Epithelial cell of prostate (primary cell): ENCODE data around the gene ARHGEF4.
"Not testable (repeated sequence)": the region's sequence is repeated elsewhere in the genome, so short reads cannot be mapped to it uniquely, and the experiment has no call there.

ENCODE experiments used
- DNase-seq: peaks from one replicate; pipeline ENCODE4 v3.0.0-alpha.2; 2011; ENCODE audit warnings: low read depth, low spot score
- H3K27ac ChIP-seq: fragments of 450-650 bp; 2 replicates; pipeline ENCODE4 v1.5.1; 2017; ENCODE audit warnings: mild to moderate bottlenecking

The ARHGEF4 gene

GRCh38 chr2:131058920-131059319 is 222.2 kb downstream of the ARHGEF4 start:
- H3K27ac ChIP-seq, result no peak overlapping the region
- DNase-seq, result no peak

DNA sequence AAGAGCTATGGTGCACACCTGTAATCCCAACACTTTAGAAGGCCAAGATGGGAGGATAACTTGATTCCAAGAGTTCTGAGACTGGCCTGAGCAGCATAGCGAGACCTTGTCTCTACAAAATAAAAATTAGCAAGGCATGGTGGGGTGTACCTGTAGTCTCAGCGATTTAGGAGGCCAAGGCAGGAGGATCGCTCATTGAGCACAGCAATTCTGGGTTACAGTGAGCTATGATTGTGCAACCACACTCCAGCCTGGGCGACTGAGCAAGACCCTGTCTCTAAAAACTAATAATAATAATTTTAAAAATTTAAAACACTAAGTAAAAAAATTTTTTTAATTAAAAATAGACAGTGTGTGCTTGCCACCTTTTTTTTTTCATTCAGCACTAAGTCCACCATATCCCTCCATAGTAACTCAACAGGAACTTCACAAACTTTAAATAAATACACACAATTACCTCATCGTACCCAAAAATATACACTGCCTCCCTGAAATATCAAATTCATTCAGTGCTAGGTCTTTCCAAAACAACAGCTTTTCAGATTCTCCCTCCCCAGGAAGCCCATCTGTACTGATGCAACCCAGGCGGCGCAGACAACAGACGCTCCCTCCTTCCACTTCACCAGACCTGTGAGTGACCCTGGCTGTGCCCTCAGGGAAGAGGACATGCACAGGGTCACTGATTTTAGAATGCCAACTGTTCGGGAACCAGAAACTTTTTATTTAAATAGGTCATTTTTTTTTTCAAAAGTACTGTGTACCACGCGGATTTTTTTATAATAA is 227.0 kb downstream of the ARHGEF4 start:
- H3K27ac ChIP-seq, result no peak overlapping the region
- DNase-seq, result no peak

GRCh38 chr2:131064589-131065512 is 228.1 kb downstream of the ARHGEF4 start:
- H3K27ac ChIP-seq, result no peak overlapping the region
- no peak for DNase-seq

GRCh38 chr2:131067465-131068125 is 230.9 kb downstream of the ARHGEF4 start:
- DNase-seq, result no peak
- H3K27ac ChIP-seq, result no peak overlapping the region

DNA sequence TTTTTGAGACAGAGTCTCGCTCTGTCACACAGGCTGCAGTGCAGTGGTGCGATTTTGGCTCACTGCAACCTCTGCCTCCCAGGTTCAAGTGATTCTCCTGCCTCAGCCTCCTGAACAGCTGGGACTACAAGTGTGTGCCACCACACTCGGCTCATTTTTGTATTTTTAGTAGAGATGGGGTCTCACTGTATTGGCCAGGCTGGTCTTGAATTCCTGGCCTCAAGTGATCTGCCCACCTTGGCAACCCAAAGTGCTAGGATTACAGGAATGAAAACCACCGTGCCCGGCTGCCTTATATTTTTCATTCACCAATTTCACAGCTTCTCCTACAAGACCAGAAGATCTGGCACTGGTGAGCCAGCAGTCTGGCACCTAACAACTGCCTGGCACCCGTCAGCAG is 231.5 kb downstream of the ARHGEF4 start:
- not testable (repeated sequence) for DNase-seq, H3K27ac ChIP-seq

DNA sequence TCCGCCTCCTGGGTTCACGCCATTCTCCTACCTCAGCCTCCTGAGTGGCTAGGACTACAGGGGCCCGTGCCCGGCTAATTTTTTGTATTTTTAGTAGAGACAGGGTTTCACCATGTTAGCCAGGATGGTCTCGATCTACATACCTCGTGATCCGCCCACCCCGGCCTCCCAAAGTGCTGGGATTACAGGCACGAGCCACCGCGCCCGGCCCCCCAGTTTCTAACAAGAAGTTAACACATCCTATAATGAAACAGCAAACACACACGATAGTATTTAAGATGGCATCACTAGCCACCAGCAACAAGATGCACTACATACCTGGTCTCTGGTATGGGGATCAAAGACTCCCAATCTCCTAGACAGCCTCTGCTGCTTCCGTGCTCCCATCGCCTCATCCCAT is 238.9 kb downstream of the ARHGEF4 start:
- not testable (repeated sequence) for H3K27ac ChIP-seq

GRCh38 chr2:131076707-131077106 is 240.0 kb downstream of the ARHGEF4 start:
- no peak overlapping the region for H3K27ac ChIP-seq
- no peak for DNase-seq

More for the DNA sequence above, 238.9 kb downstream of the ARHGEF4 start:
- DNase-seq, result not testable (repeated sequence)

- DNase-seq, result no peak
- H3K27ac ChIP-seq, result no peak overlapping the region
Measured at GRCh38 chr2:131077182-131077846, 240.6 kb downstream of the ARHGEF4 start.

DNA sequence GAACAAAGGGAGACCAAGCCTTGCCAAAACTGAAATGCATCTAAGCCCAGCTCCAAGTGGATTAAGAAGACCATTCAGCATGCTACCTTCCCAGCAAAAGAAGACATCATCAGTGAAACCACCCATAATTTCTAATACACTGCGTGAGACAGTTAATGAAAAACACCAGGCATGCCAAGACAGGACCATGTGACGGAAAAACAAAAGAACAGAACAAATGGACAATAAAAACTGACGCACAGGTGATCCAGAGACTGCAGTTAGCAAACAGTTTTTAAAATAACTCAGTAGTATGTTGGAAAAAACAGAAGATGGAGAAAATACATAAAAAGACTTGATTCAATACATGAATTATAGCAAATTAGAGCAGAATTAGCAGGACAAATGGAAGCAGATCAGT is 241.3 kb downstream of the ARHGEF4 start:
- no peak for DNase-seq

GRCh38 chr2:131079931-131080330 is 243.2 kb downstream of the ARHGEF4 start:
- DNase-seq, H3K27ac ChIP-seq: not testable (repeated sequence)

More for the DNA sequence above, 241.3 kb downstream of the ARHGEF4 start:
- H3K27ac ChIP-seq, result no peak overlapping the region

DNA sequence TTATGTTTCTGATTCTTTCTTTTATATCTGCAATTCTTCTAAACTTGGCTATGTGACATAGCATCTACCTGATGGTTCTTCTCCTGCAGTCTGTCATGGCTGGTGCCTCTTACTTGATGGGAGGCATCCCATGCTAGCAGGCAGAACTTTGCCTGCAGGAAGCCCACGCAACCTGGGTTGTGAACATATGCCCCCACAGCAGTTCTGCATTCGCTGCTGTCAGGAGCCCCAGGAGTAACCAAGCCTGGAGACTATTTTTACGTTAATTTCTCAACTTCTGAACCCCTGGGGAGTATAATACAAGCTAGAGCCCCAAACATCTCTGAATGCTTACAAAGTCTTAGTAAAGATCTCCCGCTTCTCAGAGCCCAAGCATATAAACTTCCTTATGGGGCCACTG is 244.5 kb downstream of the ARHGEF4 start:
- no peak overlapping the region for H3K27ac ChIP-seq
- DNase-seq, result no peak

GRCh38 chr2:131085646-131086045 is 248.9 kb downstream of the ARHGEF4 start:
- no peak for DNase-seq
- no peak overlapping the region for H3K27ac ChIP-seq

DNA sequence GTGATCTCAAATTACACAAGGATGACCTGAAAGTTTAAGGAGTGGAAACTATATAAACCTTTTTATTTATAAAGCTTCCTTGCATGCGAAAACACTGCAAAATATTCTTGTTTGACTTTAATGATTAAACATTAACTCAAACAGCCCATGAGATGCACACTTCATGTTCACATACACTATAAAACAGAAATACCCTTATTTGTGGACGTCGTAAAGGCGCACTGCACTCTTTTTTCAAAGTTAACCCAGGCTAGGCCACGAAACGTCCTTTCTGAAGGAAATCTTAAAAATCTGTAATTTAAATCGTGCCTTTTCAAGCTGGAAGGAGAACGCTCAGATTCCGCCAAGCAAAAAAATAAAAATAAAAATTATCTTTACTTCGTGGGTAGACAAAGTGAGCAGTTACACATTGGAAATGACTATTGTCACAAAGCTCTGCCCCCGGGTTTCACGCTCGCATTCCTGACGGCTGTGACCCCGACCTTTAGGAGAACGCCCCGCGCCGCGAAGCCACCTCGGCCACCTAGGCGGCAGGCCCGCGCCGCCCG is 255.8 kb downstream of the ARHGEF4 start:
- peak overlapping the region; percentile 90 for H3K27ac ChIP-seq
- no peak for DNase-seq

DNA sequence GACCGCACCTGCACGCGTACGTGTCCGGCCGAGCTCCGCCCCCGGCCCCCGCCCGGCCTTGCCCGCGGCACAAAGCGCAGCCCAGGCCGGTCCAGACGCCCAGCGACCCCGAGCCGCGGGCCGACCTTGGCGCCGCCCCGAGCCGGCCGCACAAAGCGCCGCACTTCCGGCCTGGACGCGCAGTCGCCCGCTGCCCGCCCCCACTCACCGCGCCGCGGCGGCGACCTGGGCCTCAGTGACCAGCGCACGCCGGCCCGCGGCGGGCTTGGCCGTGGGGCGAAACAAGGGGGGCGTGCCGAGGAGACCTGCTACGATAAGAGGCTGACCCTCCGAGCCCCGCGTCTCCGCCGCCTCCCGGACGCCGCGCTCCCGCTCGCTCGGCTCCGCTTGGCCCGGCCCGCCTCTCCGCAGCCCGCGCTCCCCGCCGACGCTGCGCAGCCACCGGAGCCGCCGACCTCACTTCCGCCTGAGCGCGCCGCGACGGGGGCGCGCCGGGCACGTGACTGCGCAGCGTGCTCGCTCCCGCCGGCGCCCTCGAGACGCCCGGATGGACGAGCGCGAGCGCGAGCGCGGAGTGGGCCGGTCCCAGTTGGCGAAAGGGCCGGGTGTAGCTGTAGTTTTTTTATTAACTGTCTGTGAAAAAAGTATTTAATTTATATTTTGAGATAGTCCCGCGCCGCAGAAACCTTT is 256.4 kb downstream of the ARHGEF4 start, which contains the start of gene FAM168B:
TSS of gene FAM168B (minus strand) at position 455 of the 690 bp plus-strand sequence. CDS start 10,814 bp downstream, outside the sequence.
- peak; percentile 61 for DNase-seq
- peak within 1 kb of the TSS; percentile 90 for H3K27ac ChIP-seq

GRCh38 chr2:131093696-131094462 is 257.2 kb downstream of the ARHGEF4 start:
- no peak for DNase-seq
- peak overlapping the region; percentile 90 for H3K27ac ChIP-seq

DNA sequence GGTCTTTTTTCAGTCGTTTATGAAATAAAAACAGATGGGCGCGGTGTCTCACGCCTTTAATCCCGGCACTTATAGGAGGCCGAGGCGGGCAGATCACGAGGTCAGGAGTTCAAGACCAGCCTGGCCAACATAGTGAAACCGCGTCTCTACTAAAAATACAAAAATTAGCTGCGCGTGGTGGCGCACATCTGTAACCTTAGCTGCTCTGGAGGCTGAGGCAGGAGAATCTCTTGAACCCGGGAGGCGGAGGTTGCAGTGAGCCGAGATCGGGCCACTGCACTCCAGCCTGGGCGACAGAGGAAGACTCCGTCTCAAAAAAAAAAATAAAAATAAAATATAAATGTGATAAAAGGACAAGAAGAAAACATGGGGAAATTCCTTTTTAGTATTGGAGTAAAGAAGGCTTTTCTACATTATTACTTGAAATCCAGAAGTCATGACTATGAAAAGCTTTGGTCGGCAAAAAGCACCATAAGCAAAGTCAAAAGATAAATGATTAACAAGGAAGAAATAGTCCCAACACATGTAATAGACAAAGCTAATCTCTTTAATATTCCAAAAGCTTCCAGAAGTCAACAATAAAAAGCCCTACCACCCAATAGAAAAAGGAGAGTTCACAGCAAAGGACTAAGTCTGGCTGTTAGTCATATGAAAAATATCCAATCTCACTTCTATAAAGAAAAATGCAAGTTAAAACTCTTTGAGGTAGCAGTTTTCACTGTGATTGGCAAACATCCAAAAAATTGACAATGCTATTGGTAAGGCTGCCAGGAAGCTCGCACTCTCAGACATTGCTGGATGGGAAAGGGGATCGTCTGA is 258.0 kb downstream of the ARHGEF4 start:
- no peak for DNase-seq
- peak overlapping the region; percentile 90 for H3K27ac ChIP-seq
